GM21737 (cell line): ENCODE data around the gene ABCA6.
"Not testable (repeated sequence)": the region's sequence is repeated elsewhere in the genome, so short reads cannot be mapped to it uniquely, and the experiment has no call there.

ENCODE experiments used
- ATAC-seq: cut with Tn5 transposase; IDR thresholded peaks from one replicate; pipeline ENCODE4 v1.9.1; 2021; ENCODE audit warnings: mild to moderate bottlenecking, moderate library complexity; ENCODE audit not compliant: unreplicated experiment

ABCA6 gene, protein sequence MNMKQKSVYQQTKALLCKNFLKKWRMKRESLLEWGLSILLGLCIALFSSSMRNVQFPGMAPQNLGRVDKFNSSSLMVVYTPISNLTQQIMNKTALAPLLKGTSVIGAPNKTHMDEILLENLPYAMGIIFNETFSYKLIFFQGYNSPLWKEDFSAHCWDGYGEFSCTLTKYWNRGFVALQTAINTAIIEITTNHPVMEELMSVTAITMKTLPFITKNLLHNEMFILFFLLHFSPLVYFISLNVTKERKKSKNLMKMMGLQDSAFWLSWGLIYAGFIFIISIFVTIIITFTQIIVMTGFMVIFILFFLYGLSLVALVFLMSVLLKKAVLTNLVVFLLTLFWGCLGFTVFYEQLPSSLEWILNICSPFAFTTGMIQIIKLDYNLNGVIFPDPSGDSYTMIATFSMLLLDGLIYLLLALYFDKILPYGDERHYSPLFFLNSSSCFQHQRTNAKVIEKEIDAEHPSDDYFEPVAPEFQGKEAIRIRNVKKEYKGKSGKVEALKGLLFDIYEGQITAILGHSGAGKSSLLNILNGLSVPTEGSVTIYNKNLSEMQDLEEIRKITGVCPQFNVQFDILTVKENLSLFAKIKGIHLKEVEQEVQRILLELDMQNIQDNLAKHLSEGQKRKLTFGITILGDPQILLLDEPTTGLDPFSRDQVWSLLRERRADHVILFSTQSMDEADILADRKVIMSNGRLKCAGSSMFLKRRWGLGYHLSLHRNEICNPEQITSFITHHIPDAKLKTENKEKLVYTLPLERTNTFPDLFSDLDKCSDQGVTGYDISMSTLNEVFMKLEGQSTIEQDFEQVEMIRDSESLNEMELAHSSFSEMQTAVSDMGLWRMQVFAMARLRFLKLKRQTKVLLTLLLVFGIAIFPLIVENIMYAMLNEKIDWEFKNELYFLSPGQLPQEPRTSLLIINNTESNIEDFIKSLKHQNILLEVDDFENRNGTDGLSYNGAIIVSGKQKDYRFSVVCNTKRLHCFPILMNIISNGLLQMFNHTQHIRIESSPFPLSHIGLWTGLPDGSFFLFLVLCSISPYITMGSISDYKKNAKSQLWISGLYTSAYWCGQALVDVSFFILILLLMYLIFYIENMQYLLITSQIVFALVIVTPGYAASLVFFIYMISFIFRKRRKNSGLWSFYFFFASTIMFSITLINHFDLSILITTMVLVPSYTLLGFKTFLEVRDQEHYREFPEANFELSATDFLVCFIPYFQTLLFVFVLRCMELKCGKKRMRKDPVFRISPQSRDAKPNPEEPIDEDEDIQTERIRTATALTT (N-terminal part only)

DNA sequence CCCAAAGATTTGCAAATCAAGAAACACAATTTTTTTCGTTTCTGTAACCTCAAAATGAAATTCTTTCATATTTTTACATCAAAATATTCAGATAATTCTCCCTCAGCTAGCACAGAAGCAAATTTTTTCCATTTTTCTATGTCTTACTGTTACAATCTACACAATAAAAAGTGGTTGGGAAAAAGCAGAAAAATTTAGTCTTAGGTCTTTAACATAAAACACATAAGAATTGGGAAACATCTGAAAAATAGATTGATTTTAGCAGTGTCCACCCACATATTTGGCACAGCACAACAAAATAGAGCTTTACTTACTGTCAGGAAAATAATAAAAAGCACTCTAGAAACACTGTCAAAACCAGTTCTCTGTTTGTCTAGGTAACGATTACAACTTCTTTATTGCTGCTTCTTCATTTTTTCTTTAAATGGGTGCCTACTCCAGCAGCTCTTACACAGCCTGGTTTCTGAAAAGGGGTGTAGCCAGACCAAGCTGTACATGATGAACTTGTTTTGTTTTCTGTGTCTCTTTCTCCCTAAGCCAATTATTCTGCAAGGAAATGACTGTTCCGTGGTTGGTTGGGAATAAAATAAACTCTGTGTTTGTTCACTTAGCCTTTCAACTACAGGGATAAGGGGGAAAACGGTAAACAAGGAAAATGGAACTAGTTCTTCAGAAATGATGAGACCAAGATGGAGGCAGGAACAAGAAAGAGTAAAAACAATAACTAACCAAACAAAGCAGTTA lies at the start of gene ABCA6:
ABCA6 (minus strand) TSS at position 465 of the 744 bp plus-strand sequence. CDS start 1,192 bp downstream, outside the sequence.
- no peak for ATAC-seq

DNA sequence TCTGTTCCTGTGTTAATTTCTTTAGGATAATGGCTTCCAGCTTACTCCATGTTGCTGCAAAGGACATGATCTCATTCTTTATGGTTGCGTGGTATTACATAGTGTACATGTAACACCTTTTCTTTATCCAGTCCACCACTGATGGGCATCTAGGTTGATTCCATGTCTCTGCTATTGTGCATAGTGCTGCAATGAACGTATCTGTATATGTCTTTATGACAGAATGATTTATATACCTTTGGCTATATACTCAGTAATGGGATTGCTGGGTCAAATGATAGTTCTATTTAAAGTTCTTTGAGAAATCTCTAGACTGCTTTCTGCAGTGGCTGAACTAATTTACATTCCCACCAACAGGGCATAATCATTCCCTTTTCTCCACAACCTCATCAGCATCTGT lies 47.1 kb upstream of the ABCA6 start:
- ATAC-seq = no peak

DNA sequence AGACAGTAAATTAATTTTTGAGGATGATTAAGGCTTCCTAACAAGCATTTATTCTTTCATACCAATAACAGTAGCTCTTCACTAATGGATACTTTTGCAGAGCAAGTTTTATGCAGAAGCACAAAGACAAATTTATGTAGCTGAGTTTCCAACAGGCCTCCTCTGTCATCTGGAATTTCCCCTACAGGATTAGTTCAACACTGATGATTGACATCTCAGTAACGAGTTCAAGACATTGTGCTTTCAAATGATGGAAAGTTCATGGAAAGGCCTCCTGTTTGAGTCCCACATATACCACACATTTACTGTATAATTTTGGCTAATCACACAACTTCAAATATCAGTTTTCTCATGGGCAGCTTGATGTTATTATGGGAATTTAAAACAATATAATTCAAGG lies 46.4 kb upstream of the ABCA6 start:
- no peak for ATAC-seq

DNA sequence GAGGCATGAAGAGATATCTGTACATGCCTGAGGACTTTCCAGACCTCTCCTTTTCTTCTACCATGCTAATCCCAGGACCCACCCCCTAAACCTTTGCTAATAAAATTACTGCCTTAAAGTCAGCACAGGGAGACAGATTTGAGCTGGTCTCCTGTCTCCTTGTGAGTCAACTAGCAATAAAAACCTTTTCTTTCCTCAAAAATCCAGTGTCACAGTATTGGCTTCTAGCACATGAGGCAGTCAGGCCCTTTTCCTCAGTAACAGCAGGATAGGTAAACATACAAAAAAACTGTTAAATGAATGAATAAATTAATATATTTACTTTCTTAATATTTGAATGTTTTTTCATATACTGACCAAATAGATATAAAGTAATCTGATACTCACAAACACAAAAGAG lies 45.6 kb upstream of the ABCA6 start:
- no peak for ATAC-seq

DNA sequence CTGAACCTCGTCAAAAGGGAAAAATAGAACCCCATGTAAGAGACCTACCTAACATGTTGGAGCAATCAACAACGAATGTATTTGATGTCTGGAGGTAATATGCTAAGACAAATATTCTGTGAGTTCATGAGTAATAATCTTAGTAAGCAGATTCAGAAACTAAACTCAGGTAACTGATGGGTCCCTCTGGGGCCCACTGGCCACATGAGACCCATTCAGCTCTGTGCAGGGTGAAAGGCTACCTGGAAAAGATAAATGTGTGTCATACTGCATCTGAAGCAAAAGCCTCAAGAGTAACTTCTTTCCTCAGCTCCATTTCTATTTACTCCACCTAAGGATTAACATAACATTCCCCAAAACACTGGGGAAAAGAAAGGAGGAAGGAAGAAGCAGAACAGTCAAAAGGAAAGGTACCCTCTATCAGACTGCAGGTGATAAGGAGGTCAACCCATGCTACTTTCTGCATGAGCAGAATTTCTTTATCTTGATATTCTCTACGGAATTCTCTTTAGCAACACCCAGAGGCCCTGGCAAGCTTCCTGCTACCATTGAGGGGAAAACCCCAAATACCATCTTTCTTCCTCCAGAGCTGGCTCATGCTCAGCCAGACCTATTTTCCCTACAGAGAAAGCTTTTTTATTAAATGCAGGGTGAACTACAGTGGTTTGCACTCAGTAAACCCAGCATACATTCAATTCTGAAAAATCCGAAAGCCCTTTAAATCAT lies 37.7 kb upstream of the ABCA6 start:
- no peak for ATAC-seq

DNA sequence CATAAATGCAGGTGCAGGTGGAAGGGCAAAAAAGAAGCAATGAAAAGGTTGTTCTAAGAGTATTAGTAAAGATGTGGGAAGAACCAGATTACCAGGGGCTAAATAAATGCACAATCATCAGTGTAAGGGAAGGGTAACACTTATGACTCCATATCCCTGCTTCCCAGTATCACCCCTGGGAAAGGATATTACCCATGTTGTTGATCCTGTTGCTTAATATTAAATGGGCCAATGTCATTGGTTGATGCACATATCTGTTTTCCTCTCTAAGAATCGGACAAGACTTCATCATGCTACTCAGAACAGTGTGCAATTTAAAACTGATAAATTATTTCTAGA lies 34.7 kb upstream of the ABCA6 start:
- ATAC-seq = no peak

DNA sequence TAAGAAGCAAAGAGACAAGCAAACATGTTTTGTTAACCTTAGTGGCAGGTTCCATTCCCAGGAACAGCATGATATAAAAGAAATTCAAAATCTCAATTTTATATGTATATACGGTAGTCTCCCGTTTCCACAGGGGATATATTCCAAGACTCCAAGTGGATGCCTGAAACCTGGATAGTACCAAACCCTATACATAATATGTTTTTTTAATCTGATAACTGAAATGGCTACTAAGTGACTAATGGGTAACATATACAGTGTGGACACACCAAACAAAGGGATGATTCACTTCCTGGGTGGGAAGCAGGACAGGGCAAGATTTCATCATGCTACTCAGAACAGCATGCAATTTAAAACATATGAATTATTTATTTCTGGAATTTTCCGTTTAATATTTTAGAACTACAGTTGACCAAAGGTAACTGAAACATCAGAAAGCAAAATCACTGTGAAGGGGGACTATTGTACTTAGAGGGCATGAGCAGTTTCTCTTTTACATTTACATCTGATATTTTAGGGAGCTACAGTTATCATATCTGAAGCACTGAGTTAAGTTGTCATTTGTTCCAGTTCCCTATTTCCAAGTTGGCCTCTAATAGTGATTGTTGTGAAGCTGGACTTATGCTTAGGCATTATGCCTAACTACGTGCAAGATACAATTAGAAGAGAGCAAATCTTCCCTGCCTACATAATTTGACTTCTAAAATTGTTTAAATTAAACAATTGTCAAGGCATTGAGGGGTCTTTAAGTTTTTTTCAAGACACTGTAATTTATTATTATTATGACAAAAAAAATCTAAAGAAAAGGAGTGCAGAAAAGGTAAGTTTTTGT lies 34.1 kb upstream of the ABCA6 start:
- ATAC-seq = no peak

DNA sequence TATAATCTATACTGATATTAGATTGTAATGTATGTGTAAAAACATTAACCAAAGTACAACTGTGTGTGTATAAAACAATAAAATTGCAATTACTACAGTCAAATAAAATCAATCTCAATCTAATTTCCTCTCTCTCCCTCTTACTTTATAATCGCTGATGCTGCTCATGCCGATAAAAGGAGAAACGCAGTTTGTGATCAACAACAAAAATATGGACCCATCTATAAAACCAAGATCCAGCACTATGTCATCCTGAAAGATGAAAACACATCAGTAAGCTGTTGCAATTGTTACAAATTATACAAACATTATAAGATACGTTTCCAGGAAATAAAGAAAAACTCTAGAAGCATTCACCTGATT lies 33.5 kb upstream of the ABCA6 start:
- ATAC-seq = no peak

DNA sequence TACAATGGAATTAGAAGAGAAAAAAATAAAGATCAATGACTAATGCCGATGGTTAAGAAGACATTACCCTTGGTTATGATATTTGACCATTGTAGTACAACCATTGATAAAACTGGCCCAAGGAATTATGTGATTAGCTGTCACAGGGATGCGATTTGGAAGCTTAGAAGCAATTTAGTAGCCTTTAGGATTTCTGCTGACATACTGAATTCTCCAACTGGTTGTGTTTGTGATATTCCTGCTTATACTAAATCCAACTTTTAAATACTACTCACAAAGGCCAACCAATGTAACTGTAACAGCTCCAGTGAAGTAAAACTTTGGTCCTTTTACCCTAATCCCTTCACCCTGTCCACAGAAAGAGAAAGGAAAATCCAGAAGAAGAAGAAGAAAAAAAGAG lies 31.4 kb upstream of the ABCA6 start:
- ATAC-seq = no peak

DNA sequence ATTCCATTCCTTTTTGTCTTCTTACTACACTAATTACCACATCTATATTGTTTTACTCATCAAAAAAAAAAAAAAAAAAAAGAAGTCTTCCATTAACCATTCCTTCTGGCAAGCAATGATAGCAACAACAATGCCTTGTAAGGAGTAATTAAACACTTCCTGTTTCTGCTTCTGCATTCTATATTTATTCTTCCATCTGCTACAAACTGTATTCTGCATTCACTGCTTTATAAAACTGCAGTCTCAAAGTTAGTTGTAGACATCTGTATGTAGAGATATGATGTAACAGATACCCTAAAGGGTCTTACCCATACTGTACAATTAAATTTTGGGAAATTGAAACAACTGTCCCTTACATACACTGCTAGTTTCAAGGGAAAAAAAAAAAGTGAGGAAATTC lies 28.7 kb upstream of the ABCA6 start:
- no peak for ATAC-seq

DNA sequence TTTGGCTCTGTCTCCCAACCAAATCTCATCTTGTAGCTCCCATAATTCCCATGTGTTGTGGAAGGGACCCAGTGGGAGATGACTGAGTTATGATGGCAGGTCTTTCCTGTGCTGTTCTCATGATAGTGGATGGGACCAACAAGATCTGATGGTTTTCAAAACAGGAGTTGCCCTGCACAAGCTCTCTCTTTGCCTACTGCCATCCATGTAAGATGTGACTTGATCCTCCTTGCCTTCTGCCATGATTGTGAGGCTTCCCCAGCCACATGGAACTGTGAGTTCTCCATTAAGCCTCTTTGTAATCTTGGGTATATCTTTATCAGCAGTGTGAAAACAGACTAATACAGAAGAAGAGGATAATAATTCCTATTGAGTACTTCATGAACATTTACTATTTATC lies 26.9 kb upstream of the ABCA6 start:
- ATAC-seq = not testable (repeated sequence)

DNA sequence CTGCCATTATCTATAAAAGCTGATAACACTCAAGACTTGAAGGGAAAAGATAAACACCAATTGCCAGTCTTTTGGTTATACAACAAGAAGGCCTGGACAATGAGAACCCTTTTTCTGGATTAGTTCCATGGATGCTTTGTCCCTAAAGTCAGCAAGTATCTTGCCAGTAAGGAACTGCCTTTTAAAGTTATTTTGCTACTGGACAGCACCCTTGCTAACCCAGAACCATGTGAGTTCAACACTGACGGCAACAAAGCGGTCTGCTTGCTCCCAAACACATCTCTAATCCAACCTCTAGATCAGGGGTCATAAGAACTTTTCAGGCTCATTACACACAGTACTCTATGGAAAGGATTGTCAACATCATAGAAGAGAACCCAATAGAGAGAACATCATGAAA lies 25.3 kb upstream of the ABCA6 start:
- no peak for ATAC-seq

DNA sequence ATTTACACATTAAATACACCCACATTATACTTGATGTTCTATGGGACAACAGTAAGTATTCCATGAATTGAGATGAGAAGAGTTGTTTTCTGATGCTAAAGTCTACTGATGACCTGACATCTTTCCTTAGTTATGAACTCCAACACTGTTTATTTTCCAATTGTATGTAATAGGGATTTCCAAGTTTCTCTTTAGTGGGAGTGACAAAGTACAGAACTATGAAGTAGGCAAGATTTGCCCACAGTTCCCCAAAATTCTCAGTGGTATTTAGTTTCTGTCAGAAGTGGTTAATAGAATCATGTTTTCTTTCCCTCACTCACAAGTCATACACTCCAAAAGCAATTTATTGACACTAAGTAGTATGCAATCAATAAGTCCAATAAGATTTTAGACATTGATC lies 22.5 kb upstream of the ABCA6 start:
- no peak for ATAC-seq

DNA sequence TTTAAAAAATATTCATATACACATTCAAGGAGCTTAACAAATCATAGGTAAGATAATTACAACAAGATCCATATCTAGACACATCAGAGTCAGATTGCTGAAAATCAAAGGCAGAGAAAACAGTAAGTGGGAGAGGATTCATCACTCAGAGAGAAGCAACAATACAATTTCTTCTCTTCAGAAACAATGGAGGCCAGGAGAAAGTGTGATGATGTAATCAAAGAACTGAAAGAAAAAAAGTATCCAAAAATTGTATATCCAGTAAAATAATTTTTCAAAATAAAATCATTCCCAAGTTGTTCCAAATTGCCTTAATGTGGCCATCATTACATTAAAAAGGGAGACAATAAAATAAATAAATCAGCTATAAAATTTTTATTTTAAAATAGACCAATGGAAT lies 17.7 kb upstream of the ABCA6 start:
- no peak for ATAC-seq

DNA sequence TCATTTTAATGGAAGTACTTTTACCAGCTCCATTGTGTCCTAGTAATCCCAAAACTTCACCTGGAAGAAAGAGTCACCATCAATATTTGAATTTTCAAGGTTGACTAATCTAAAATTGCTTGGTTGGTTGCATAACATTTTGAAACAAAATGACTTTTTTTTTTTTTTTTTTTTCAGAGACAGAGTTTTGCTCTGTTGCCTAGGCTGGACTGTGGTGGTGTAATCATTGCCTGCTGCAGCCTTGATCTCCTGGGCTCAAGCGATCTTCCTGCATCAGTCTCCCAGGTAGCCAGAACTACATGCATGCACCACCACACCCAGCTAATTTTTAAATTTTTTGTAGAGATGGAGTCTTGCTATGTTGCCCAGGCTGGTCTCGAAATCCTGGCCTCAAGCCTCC lies 12.6 kb upstream of the ABCA6 start:
- no peak for ATAC-seq

DNA sequence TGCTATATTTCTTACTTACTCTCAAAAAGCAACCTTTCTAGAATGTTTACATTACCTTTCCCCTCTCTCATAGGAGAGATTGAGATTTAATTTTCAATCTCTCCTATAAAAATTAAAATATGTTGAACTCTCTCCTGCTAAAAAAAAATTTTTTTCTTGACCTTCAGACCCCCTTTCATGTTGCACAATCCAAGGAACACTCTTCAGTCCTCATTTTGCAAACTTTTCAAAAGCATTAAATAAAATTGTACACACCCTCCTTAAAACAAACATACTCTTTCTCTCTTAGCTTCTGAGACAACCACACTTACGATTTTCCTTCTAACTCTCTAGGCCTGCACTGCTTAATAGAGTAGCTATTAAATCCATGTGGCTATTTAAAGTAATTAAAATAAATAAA lies 8.6 kb upstream of the ABCA6 start:
- ATAC-seq = no peak

DNA sequence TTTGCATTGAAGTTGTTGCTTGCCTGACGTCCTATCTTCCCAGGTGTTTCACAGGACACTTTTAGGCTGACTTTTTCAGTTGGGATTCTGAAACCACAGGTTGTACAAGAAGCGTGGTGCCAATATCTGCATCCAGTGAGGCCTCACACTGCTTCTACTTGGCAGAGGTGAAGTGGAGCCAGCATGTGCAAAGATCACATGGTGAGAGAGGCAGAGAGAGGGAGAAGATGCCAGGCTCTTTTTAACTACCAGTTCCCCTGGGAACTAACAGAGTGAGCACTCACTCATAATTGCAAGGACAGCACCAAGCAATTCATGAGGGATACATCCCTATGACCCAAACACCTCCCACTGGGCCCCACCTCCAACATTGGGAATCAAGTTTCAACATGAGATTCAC lies 5.8 kb upstream of the ABCA6 start:
- no peak for ATAC-seq

DNA sequence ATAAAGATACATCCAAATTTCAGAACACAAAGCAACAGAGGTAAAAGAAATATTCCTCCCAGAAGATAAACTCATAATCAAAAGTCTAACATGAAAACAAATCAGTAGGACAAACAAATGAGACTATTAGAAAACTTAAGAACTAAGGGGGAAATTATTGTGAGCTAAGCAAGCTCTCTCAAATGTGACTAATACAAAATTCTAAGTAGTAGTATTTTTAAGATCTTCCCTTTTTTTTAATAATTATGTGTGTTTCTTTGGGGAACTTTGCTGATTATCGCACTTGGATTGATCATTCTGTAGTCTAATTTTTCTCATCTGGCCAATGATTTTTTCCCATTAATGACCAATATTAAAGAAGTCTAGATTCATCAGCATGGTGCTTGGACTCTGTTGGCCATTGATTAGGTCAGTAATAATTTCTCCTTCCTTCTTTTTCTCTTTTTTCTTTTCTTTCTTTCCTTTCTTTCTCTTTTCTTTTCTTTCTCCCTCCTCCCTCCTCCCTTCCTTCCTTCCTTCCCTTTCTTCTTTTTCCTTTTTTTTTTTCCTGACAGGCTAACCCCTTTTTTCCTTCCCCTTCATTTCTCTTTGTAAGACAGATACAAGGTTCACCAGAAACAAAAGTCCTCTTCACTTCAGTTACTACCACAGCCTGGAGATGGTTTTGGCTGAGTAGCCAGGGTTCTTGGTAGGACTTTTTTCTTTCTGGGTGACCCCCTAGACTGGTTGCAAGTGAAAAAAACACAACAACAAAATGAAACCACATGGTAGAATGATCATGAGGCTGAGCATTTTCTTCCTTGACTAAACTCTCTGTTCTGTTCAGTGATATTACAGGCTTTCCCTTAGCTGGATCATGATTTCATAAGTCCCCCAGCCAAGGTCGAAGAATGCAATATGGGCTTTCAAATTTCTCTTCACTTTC lies 2.9 kb upstream of the ABCA6 start:
- ATAC-seq = no peak
